Stomach (tissue), 4 donors: ENCODE measurements around the gene PRSS38.

ENCODE experiments used
- EP300 ChIP-seq: sonication (generic); formaldehyde crosslinking; IDR thresholded peaks from one replicate; pipeline ENCODE4 v1.6.1; 2017; ENCODE audit warnings: antibody characterized with exemption
- POLR2A ChIP-seq, 4 donors: fragments of 450-650 bp; IDR thresholded peaks; one replicate each; pipeline ENCODE4 v1.6.1; 2016; ENCODE audit warnings: antibody characterized with exemption in 4 of 4, control low read depth in 2 of 4, mild to moderate bottlenecking in 1 of 4, moderate library complexity in 1 of 4

DNA sequence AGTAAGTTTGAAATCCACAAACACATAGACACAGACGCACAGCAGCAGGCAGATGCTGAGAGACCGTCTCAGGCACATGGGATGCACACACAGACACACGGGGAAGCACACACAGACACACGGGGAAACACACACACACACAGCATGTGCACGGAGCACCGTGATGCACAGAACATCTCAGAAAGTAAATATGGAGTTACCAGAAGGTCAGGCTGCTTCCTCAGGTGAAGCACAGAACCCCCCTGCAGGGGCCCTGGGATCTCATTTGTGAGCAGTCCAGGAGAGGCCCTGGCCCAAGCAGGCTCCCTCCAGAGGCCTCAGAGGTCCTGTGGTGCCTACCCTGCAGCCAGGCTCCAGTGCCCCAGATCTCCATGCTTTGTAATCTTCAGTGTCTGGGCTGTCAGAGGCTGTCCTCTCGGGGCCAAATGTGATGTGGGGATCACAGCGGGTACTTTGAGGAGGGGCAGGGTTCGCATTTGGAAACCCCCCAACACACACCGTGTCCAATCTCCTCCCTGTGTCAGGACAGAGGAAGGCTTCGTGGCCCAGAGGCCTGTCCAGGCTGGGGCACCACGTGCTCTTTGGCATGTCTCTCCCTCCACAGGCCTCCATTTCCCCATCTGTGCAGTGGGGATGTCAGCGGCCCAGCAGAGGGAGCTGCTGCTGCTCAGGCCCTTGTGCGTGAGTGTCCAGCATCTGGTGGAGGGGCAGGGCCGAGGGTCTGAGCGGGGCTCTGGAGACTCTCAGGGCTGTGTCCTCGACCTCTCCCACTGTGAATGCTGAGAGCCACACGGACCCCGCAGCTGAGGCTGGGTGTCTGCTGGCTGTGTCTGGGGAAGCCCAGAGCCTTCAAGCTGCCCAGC, 23.0 kb upstream of the PRSS38 start:
- TF ChIP-seq POLR2A (IDR thresholded peaks at IDR 0.05) (no peak), EP300 (no peak)
